MCF 10A (cell line): ENCODE measurements around the gene CYP3A4. TPM values are rescaled to one million over a fixed set of nuclear protein-coding genes. Genes with fewer than 3 reads are reported as not detected.

Source experiments
- Bru-seq: library from RNA; stranded (reverse); fragments of 400-500 nt; gene quantifications from one replicate; lab custom pipeline; 2021; lab: Mats Ljungman, UMichigan
- BruChase-seq, 2 experiments: library from RNA; stranded (reverse); fragments of 400-500 nt; gene quantifications; one replicate each; lab custom pipeline; 2021; lab: Mats Ljungman, UMichigan
- BruUV-seq: library from RNA; stranded (reverse); fragments of 400-500 nt; replicated peaks from 2 replicates; lab custom pipeline; 2021; lab: Mats Ljungman, UMichigan
- CTCF ChIA-PET: fragments of 300-600 bp; sonication (Branson Sonifier 250); formaldehyde crosslinking; extraction: SDS; loops from one replicate; lab custom pipeline; 2021; ENCODE audit warnings: antibody characterized with exemption, inconsistent platforms; lab: Yijun Ruan, JAX
- POLR2A ChIA-PET: fragments of 300-600, 350-650 bp; sonication (Branson Sonifier 250); formaldehyde crosslinking; extraction: SDS; loops from one replicate; lab custom pipeline; 2020; ENCODE audit warnings: antibody characterized with exemption, inconsistent platforms; lab: Yijun Ruan, JAX
- DNase-seq: peaks from one replicate; pipeline ENCODE4 v3.0.0-alpha.2; 2018; ENCODE audit not compliant: unreplicated experiment
- H3K27ac Mint-ChIP-seq: one replicate; pipeline ENCODE4 v1.8.0; 2022; ENCODE audit warnings: mild to moderate bottlenecking, low read depth, mixed read lengths; ENCODE audit not compliant: unreplicated experiment
- H3K27me3 Mint-ChIP-seq: one replicate; pipeline ENCODE4 v1.8.0; 2022; ENCODE audit warnings: mixed read lengths; ENCODE audit not compliant: insufficient read depth, unreplicated experiment
- H3K36me3 Mint-ChIP-seq: one replicate; pipeline ENCODE4 v1.8.0; 2022; ENCODE audit warnings: mild to moderate bottlenecking, moderate library complexity, mixed read lengths; ENCODE audit not compliant: insufficient read depth, unreplicated experiment
- H3K4me1 Mint-ChIP-seq: one replicate; pipeline ENCODE4 v1.8.0; 2022; ENCODE audit warnings: mixed read lengths; ENCODE audit not compliant: insufficient read depth, unreplicated experiment
- H3K4me3 Mint-ChIP-seq: one replicate; pipeline ENCODE4 v1.8.0; 2022; ENCODE audit warnings: mild to moderate bottlenecking, moderate library complexity, mixed read lengths; ENCODE audit not compliant: unreplicated experiment
- H3K9me3 Mint-ChIP-seq: one replicate; pipeline ENCODE4 v1.8.0; 2022; ENCODE audit warnings: mixed read lengths; ENCODE audit not compliant: unreplicated experiment
- CTCF ChIP-seq: fragments of 200-600 bp; IDR thresholded peaks from one replicate; pipeline ENCODE4 v1.8.0; 2022; ENCODE audit warnings: antibody characterized with exemption, mild to moderate bottlenecking; ENCODE audit not compliant: unreplicated experiment
- intact Hi-C: fragments of 100-400 bp; cut with micrococcal nuclease; formaldehyde crosslinking; loops from 2 replicates; pipeline ENCODE4 v1.14.1; 2022
- long read RNA-seq: library from polyadenylated mRNA; stranded (forward); transcript quantifications from one replicate; pipeline ENCODE4 v2.0.0, GENCODE V29; 2022
- total RNA-seq: library from RNA; stranded (reverse); gene quantifications from 2 replicates; pipeline ENCODE4 v1.2.3, GENCODE V29; 2022

Gene CYP3A4
- total RNA-seq (not detected in 2 replicates), Bru-seq, nascent RNA (not detected), BruChase-seq, experiment 1, labeled RNA remaining after a 6-hour chase (percentile 4 among the genes with signal in this experiment), BruChase-seq, experiment 2, labeled RNA remaining after a 2-hour chase (percentile 9 among the genes with signal in this experiment)
- long read RNA-seq, result 0 reads

GRCh38 chr7:99784007-99784406 is at the start of gene CYP3A4:
Gene CYP3A4 (minus strand): TSS chr7:99784184. CDS start chr7:99784081, 103 bp downstream.
- ChIA-PET POLR2A (no interaction called here), CTCF (no interaction called here)
- no peak for TF ChIP-seq CTCF
- Mint-ChIP-seq H3K27ac (no peak within 1 kb of the TSS), H3K4me1 (peaks cover 16% of the 10 kb centered on the region), H3K4me3 (no peak within 1 kb of the TSS), H3K9me3 (no peaks in the 10 kb centered on the region), H3K27me3 (no peaks in the 10 kb centered on the region), H3K36me3 (no peaks in the 10 kb centered on the region)
- DNase-seq, result no peak
- intact Hi-C loops, result no loop called here
- no TSS peak for BruUV-seq

- no peaks in the 10 kb centered on the region for H3K27me3 Mint-ChIP-seq
- intact Hi-C loops, result no loop called here
- H3K27ac Mint-ChIP-seq, result no peak overlapping the region
- no peak overlapping the region for H3K4me3 Mint-ChIP-seq
- no peak for DNase-seq
- ChIA-PET CTCF (interaction anchor here (5.0 kb wide), 1 partner anchor 202 kb away, joined by 47 read pairs; no protein-coding TSS in a partner anchor), POLR2A (interaction anchor here (0.7 to 2.1 kb wide), 4 partner anchors 82 to 329 kb away, joined by 3 to 7 read pairs (median 4); partner anchors contain the start of gene ZKSCAN5)
- no peak for TF ChIP-seq CTCF
- H3K4me1 Mint-ChIP-seq, result peaks cover 26% of the 10 kb centered on the region
- no peaks in the 10 kb centered on the region for H3K36me3 Mint-ChIP-seq
- no TSS peak for BruUV-seq
- no peaks in the 10 kb centered on the region for H3K9me3 Mint-ChIP-seq
These were observed 49.4 kb upstream of the CYP3A4 start for GRCh38 chr7:99833289-99833877.

GRCh38 chr7:99831595-99831994 is 47.6 kb upstream of the CYP3A4 start:
- H3K27ac Mint-ChIP-seq, result no peak overlapping the region
- no peak for DNase-seq
- ChIA-PET CTCF (interaction anchor here (0.7 kb wide), 2 partner anchors 28 to 372 kb away, joined by 3 read pairs; no protein-coding TSS in a partner anchor), POLR2A (interaction anchor here (6.3 kb wide), 1 partner anchor 91 kb away, joined by 93 read pairs; no protein-coding TSS in a partner anchor)
- peaks cover 33% of the 10 kb centered on the region for H3K4me1 Mint-ChIP-seq
- no peaks in the 10 kb centered on the region for H3K27me3 Mint-ChIP-seq
- no peaks in the 10 kb centered on the region for H3K9me3 Mint-ChIP-seq
- no TSS peak for BruUV-seq
- no peaks in the 10 kb centered on the region for H3K36me3 Mint-ChIP-seq
- intact Hi-C loops, result no loop called here
- TF ChIP-seq CTCF, result no peak
- H3K4me3 Mint-ChIP-seq, result no peak overlapping the region

GRCh38 chr7:99829524-99830160 is 45.7 kb upstream of the CYP3A4 start:
- H3K4me1 Mint-ChIP-seq, result peaks cover 45% of the 10 kb centered on the region
- H3K4me3 Mint-ChIP-seq, result no peak overlapping the region
- no peak for TF ChIP-seq CTCF
- CTCF ChIA-PET, result interaction anchor here (0.6 to 2.0 kb wide), 5 partner anchors 10 to 305 kb away, joined by 3 to 16 read pairs (median 5); no protein-coding TSS in a partner anchor
- POLR2A ChIA-PET, result interaction anchor here (0.6 to 6.3 kb wide), 24 partner anchors 9 to 421 kb away, joined by 3 to 93 read pairs (median 4); partner anchors contain the start of genes BUD31, PDAP1, TRIM4 and ZKSCAN1
- BruUV-seq, result no TSS peak
- intact Hi-C loops, result no loop called here
- H3K9me3 Mint-ChIP-seq, result no peaks in the 10 kb centered on the region
- H3K27ac Mint-ChIP-seq, result no peak overlapping the region
- no peaks in the 10 kb centered on the region for H3K27me3 Mint-ChIP-seq
- H3K36me3 Mint-ChIP-seq, result no peaks in the 10 kb centered on the region
- DNase-seq, result no peak
